Measurements from ENCODE around the gene NOP53. TPM values are rescaled to one million over a fixed set of nuclear protein-coding genes. Genes with fewer than 3 reads are reported as not detected.

NOP53 gene
- total and polyA plus RNA-seq, 2 of the 4 experiments (the other 2 are of a cell fraction): 59.5 to 83.2 TPM

- H3K4ac ChIP-seq (ENCODE audit: low read depth, low read length): no peak overlapping the region
- CTCF ChIA-PET: no interaction called here
- in situ Hi-C loops (cut with MboI; ENCODE audit: low sequenced_read_pairs): no loop called here
Measured at GRCh38 chr19:47768604-47769003, 23.3 kb downstream of the NOP53 start.

More at GRCh38 chr19:47768604-47769003, 23.3 kb downstream of the NOP53 start:
- H3K9me1 ChIP-seq (ENCODE audit: insufficient read depth, low read length): no peaks in the 10 kb centered on the region; the same call in 1 of the 2 replicates
- no peak overlapping the region for H3K4me2 ChIP-seq (ENCODE audit: low read depth, low read length)
- H3K27ac ChIP-seq (ENCODE audit: insufficient read depth, low read length): no peak overlapping the region
- H2AK5ac ChIP-seq (ENCODE audit: low read depth, low read length): no peak overlapping the region
- H2BK5ac ChIP-seq (ENCODE audit: low read depth, low read length, poor library complexity, severe bottlenecking): no peak overlapping the region
- WGBS, 2 experiments (ENCODE audit: extremely low coverage in 2 of 2, insufficient read length in 1 of 2): 60% methylated on average over 1 of the region's 2 CpGs; no CpG with 5 or more reads in 1 of the 2 experiments
- no peaks in the 10 kb centered on the region for H3K36me3 ChIP-seq (ENCODE audit: control insufficient read depth, insufficient read depth, low read length)
- no peak overlapping the region for H3K4me3 ChIP-seq (ENCODE audit: insufficient read depth, low read depth, low read length)
- no peak overlapping the region for H3K23ac ChIP-seq (ENCODE audit: low read depth, low read length)
- no peak for ATAC-seq (ENCODE audit: low read depth)
- H3K56ac ChIP-seq (ENCODE audit: extremely low read depth, insufficient read depth, low read length): no peak overlapping the region
- no peak overlapping the region for H3K18ac ChIP-seq (ENCODE audit: low read depth, low read length)
- BruUV-seq (replicated peaks): no TSS peak
- H4K20me1 ChIP-seq (ENCODE audit: insufficient read depth, low read length): no peaks in the 10 kb centered on the region
- H3K14ac ChIP-seq (replicated peaks; ENCODE audit: low read depth, low read length): no peak overlapping the region
- H2BK120ac ChIP-seq (ENCODE audit: low read depth, low read length): no peak overlapping the region
- no peak overlapping the region for H3K9ac ChIP-seq (ENCODE audit: low read depth, low read length)
- TF ChIP-seq RAD21 (IDR thresholded peaks at IDR 0.05; ENCODE audit: low read length) (no peak), CTCF (conservative IDR thresholded peaks at IDR 0.05; ENCODE audit: low read depth, low read length) (0 out of 2 replicates have a peak, but pooled peaks have one; percentile 1)
- DNase-seq: no peak
- dilution Hi-C loops (cut with HindIII; ENCODE audit: low sequenced_read_pairs, unreplicated experiment) (no loop called here), intact Hi-C loops (cut with micrococcal nuclease) (no loop called here)
- H2BK20ac ChIP-seq (ENCODE audit: low read depth, low read length): no peak overlapping the region
- H3K9me3 ChIP-seq (ENCODE audit: control insufficient read depth, insufficient read depth, low read length): no peaks in the 10 kb centered on the region
- H2AFZ ChIP-seq (replicated peaks; ENCODE audit: low read length, poor library complexity): no peak overlapping the region
- H3K79me1 ChIP-seq (ENCODE audit: low read depth in 1 of 2, low read length in 2 of 2): no peaks in the 10 kb centered on the region
- no peak overlapping the region for H4K8ac ChIP-seq (ENCODE audit: low read depth in 2 of 2, low read length in 2 of 2)
- POLR2A ChIA-PET (ENCODE audit: unreplicated experiment): interaction anchor here (0.6 kb wide), 1 partner anchor 9 kb away, joined by 5 read pairs; no protein-coding TSS in a partner anchor
- H3K4me1 ChIP-seq (ENCODE audit: control insufficient read depth, insufficient read depth, low read length): no peaks in the 10 kb centered on the region
- H4K5ac ChIP-seq (ENCODE audit: low read depth, low read length): no peak overlapping the region
- no peak overlapping the region for H2AK9ac ChIP-seq (replicated peaks; ENCODE audit: low read depth, low read length, poor library complexity)
- H3K27me3 ChIP-seq (ENCODE audit: control insufficient read depth, insufficient read depth, low read length): peaks cover 9% of the 10 kb centered on the region
- H2BK15ac ChIP-seq (ENCODE audit: low read depth, low read length): no peak overlapping the region
- no peak overlapping the region for H4K91ac ChIP-seq (ENCODE audit: insufficient read depth, low read depth, low read length)

Data from IMR-90 (cell line).